PC-9 (cell line): ENCODE measurements around the gene FBXO34. TPM values are rescaled to one million over a fixed set of nuclear protein-coding genes. Genes with fewer than 3 reads are reported as not detected.

Source experiments
- BruUV-seq: library from RNA; stranded (reverse); fragments of 400-500 nt; replicated peaks from 2 replicates; lab custom pipeline; 2021; lab: Mats Ljungman, UMichigan
- CTCF ChIA-PET: fragments of 300-600 bp; sonication (Branson Sonifier 250); formaldehyde crosslinking; loops from one replicate; lab custom pipeline; 2022; ENCODE audit warnings: antibody characterized with exemption; lab: Charles Lee
- POLR2A ChIA-PET: fragments of 300-600 bp; sonication (Branson Sonifier 250); formaldehyde crosslinking; loops from one replicate; lab custom pipeline; 2022; ENCODE audit warnings: antibody characterized with exemption; ENCODE audit not compliant: unreplicated experiment; lab: Charles Lee
- DNase-seq, 2 experiments: peaks; one replicate each; pipeline versions ENCODE4 v3.0.0 to v3.0.0-alpha.2; 2015 to 2022; ENCODE audit warnings: mixed read lengths in 1 of 2
- H2AFZ ChIP-seq: fragments of 200-600 bp; sonication (generic); 2 replicates; pipeline ENCODE4 v1.8.1; 2017; ENCODE audit warnings: antibody characterized with exemption
- H3F3A ChIP-seq: fragments of 200-600 bp; sonication (generic); 2 replicates; pipeline ENCODE4 v1.8.1; 2017; ENCODE audit warnings: antibody characterized with exemption, mild to moderate bottlenecking, low read depth; ENCODE audit not compliant: insufficient read depth
- H3K27ac ChIP-seq: fragments of 200-600 bp; sonication (generic); 2 replicates; pipeline ENCODE4 v1.6.1; 2016; ENCODE audit warnings: mixed run types
- H3K27me3 ChIP-seq: fragments of 200-600 bp; sonication (generic); 2 replicates; pipeline ENCODE4 v1.6.1; 2016; ENCODE audit warnings: low read depth, mixed run types; ENCODE audit not compliant: insufficient read depth
- H3K36me3 ChIP-seq: fragments of 200-600 bp; sonication (generic); 2 replicates; pipeline ENCODE4 v1.6.1; 2016; ENCODE audit warnings: low read depth, mixed run types
- H3K4me1 ChIP-seq: fragments of 200-600 bp; sonication (generic); replicated peaks from 2 replicates; pipeline ENCODE4 v1.6.1; 2016; ENCODE audit warnings: mixed run types; ENCODE audit not compliant: insufficient read depth
- H3K4me2 ChIP-seq: fragments of 200-600 bp; sonication (generic); 2 replicates; pipeline ENCODE4 v1.6.1; 2017; ENCODE audit warnings: mixed run types
- H3K4me3 ChIP-seq: fragments of 200-600 bp; sonication (generic); 2 replicates; pipeline ENCODE4 v1.6.1; 2016; ENCODE audit warnings: mixed run types
- H3K79me2 ChIP-seq: fragments of 200-600 bp; sonication (generic); 2 replicates; pipeline ENCODE4 v1.6.1; 2017; ENCODE audit warnings: low read depth, mixed run types
- H3K9me2 ChIP-seq: fragments of 200-600 bp; sonication (generic); 2 replicates; pipeline ENCODE4 v1.8.1; 2017; ENCODE audit warnings: mild to moderate bottlenecking; ENCODE audit not compliant: insufficient read depth
- H3K9me3 ChIP-seq: fragments of 200-600 bp; sonication (generic); 2 replicates; pipeline ENCODE4 v1.8.1; 2016; ENCODE audit warnings: low read depth; ENCODE audit not compliant: insufficient read depth
- H4K20me1 ChIP-seq: fragments of 200-600 bp; sonication (generic); 2 replicates; pipeline ENCODE4 v1.8.1; 2017; ENCODE audit not compliant: insufficient read depth
- CTCF ChIP-seq: fragments of 200-600 bp; sonication (generic); conservative IDR thresholded peaks from 2 replicates; pipeline ENCODE4 v1.6.1; 2017; ENCODE audit warnings: mixed run types, antibody characterized with exemption, mild to moderate bottlenecking, moderate library complexity
- EZH2 ChIP-seq: fragments of 200-600 bp; sonication (generic); IDR thresholded peaks from 2 replicates; pipeline ENCODE4 v1.8.0; 2017; ENCODE audit warnings: antibody characterized with exemption, low read depth
- intact Hi-C: fragments of 100-400 bp; cut with micrococcal nuclease; formaldehyde crosslinking; loops from one replicate; pipeline ENCODE4 v1.10.0; 2022; ENCODE audit not compliant: unreplicated experiment
- total RNA-seq: library from RNA; stranded (reverse); gene quantifications from 2 replicates; pipeline ENCODE4 v1.2.3, GENCODE V29; 2021

FBXO34 gene
- total RNA-seq, 1 experiment from 2014 or later, result 32.8 TPM

DNA sequence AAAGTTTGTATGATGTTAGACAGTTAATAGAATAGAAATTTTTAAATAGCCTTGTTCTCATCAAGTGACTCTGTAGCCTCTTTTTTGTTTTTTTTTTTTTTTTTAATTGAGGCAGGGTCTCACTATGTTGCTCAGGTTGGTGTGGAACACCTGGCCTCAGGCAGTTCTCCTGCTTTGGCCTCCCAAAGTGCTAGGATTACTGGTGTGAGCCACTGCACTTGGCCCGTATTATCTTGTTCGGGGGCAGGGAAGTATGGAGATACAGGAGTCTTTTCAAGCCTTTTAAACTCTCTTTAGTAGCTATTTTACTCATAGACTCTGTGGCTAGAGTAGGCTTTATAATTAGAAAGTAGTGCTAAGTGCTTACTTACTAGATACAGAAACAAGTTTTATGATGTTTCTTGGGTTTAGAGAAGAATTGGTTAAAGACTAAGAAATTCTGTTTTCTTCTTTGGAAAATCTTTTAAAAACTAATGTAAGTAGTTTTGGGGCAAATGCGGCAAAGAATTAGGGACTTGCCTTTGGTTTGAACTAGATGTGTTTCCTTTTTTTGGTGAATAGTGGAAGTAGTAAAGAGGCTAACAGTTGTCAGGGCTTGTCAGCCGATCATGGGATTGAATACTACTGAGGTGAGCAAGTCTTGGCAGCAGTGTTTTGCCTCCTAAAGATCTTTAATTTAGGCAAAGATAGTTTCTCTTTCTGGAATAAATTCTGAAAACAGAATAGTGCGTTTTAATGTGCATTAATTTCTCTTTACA lies 31.3 kb downstream of the FBXO34 start:
- H4K20me1 ChIP-seq, result no peaks in the 10 kb centered on the region; the same call in 1 of the 2 replicates
- no peaks in the 10 kb centered on the region for H3K4me1 ChIP-seq
- CTCF ChIA-PET, result no interaction called here
- peaks cover 82% of the 10 kb centered on the region for H3K79me2 ChIP-seq
- intact Hi-C loops, result no loop called here
- H3K9me3 ChIP-seq, result no peaks in the 10 kb centered on the region
- H3K4me2 ChIP-seq, result no peak overlapping the region
- no TSS peak for BruUV-seq
- no peaks in the 10 kb centered on the region for H3F3A ChIP-seq
- peaks cover 12% of the 10 kb centered on the region; the same call in 1 of the 2 replicates for H3K36me3 ChIP-seq
- no peak overlapping the region for H3K4me3 ChIP-seq
- H2AFZ ChIP-seq, result no peak overlapping the region
- no peaks in the 10 kb centered on the region for H3K9me2 ChIP-seq
- no peaks in the 10 kb centered on the region for H3K27me3 ChIP-seq
- no peak for TF ChIP-seq CTCF
- no peak for TF ChIP-seq EZH2
- H3K27ac ChIP-seq, result no peak overlapping the region
- DNase-seq, result no peak
- POLR2A ChIA-PET, result no interaction called here

GRCh38 chr14:55303125-55303499 lies 31.9 kb downstream of the FBXO34 start:
- no peak for TF ChIP-seq EZH2
- TF ChIP-seq CTCF, result no peak
- Histone ChIP-seq H3K36me3 (peaks cover 12% of the 10 kb centered on the region; the same call in 1 of the 2 replicates), H3K4me3 (no peak overlapping the region), H2AFZ (no peak overlapping the region), H3K4me2 (no peak overlapping the region), H4K20me1 (no peaks in the 10 kb centered on the region; the same call in 1 of the 2 replicates), H3K9me2 (no peaks in the 10 kb centered on the region), H3K27ac (no peak overlapping the region), H3K9me3 (no peaks in the 10 kb centered on the region), H3K27me3 (no peaks in the 10 kb centered on the region), H3K79me2 (peaks cover 80% of the 10 kb centered on the region), H3F3A (no peaks in the 10 kb centered on the region), H3K4me1 (no peaks in the 10 kb centered on the region)
- POLR2A ChIA-PET, result no interaction called here
- CTCF ChIA-PET, result no interaction called here
- no peak for DNase-seq
- intact Hi-C loops, result no loop called here
- BruUV-seq, result no TSS peak

DNA sequence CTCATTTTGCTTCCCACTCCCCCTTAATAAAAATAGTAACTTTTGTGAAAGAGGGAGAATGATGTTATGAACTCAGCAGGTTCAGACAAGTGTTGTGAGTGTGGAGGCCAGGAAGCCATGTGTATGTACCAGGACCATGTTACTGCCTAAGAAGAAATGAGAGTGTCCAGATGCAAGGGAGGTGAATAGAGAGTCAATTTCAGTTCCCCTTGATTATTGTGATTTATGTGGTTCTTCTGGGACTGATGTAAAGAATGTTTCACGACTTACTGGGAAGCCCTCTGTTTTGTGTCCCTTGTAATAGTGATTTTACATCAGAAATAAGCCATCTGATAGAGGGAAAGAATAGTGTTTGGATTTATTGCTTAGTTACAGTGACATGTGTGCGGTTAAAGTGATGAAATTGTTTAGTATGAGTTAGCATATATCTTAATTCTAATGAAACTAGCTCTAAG lies 32.5 kb downstream of the FBXO34 start:
- no peak for TF ChIP-seq CTCF
- no peak for TF ChIP-seq EZH2
- Histone ChIP-seq H3K9me2 (no peaks in the 10 kb centered on the region), H3K27me3 (no peaks in the 10 kb centered on the region), H3K27ac (no peak overlapping the region), H3K4me2 (no peak overlapping the region), H3F3A (no peaks in the 10 kb centered on the region), H3K4me1 (no peaks in the 10 kb centered on the region), H2AFZ (no peak overlapping the region), H4K20me1 (no peaks in the 10 kb centered on the region), H3K9me3 (no peaks in the 10 kb centered on the region), H3K36me3 (peaks cover 7% of the 10 kb centered on the region; the same call in 1 of the 2 replicates), H3K79me2 (peaks cover 80% of the 10 kb centered on the region), H3K4me3 (no peak overlapping the region)
- CTCF ChIA-PET, result no interaction called here
- POLR2A ChIA-PET, result interaction anchor here (0.7 kb wide), 1 partner anchor 108 kb away, joined by 3 read pairs; no protein-coding TSS in a partner anchor
- DNase-seq, result no peak
- BruUV-seq, result no TSS peak
- intact Hi-C loops, result no loop called here
